Peyer's patch (tissue), 4 donors: ENCODE results near the gene TBX10.

Source experiments
- CTCF ChIP-seq, 6 experiments: fragments of 450-650 bp in 4 of 6; fragments of 200-600 bp in 2 of 6; sonication (generic) in 1 of 6; IDR thresholded peaks; one replicate each; pipeline ENCODE4 v1.5.1; 2017 to 2019; ENCODE audit warnings: antibody characterized with exemption in 6 of 6, mild to moderate bottlenecking in 3 of 6, moderate library complexity in 1 of 6
- POLR2A ChIP-seq, 2 donors: fragments of 450-650 bp; IDR thresholded peaks; one replicate each; pipeline ENCODE4 v1.5.1; 2017; ENCODE audit warnings: antibody characterized with exemption in 2 of 2, mild to moderate bottlenecking in 2 of 2, moderate library complexity in 2 of 2

- no peak for TF ChIP-seq CTCF (IDR thresholded peaks at IDR 0.05)
- no peak for TF ChIP-seq POLR2A (IDR thresholded peaks at IDR 0.05)
Observed at GRCh38 chr11:67670316-67671210, 31.0 kb upstream of the TBX10 start.
